ENCODE measurements around the gene ASPM.

ASPM gene

GRCh38 chr1:197146101-197147095 is at the start of gene ASPM:
ASPM (minus strand) TSS chr1:197146669; CDS start chr1:197146437, 232 bp downstream.
- no peaks in the 10 kb centered on the region for H3K9me3 Mint-ChIP-seq
- peaks cover 12% of the 10 kb centered on the region for H3K36me3 Mint-ChIP-seq (ENCODE audit: low read depth)
- H3K4me3 Mint-ChIP-seq = peak within 1 kb of the TSS; percentile 88 to 93 (median 90)
- H3K27ac Mint-ChIP-seq = peak within 1 kb of the TSS; percentile 80 to 93 (median 87)
- H3K27me3 Mint-ChIP-seq (ENCODE audit: low read depth) = no peaks in the 10 kb centered on the region
- peaks cover 10% of the 10 kb centered on the region for H3K4me1 Mint-ChIP-seq
- TF ChIP-seq CTCF (IDR thresholded peaks at IDR 0.05; ENCODE audit: unreplicated experiment in 3 of 3) = no peak

GRCh38 chr1:197195100-197195499 is 48.6 kb upstream of the ASPM start:
- no peaks in the 10 kb centered on the region for H3K27me3 Mint-ChIP-seq (ENCODE audit: low read depth)
- peaks cover 53% of the 10 kb centered on the region for H3K4me1 Mint-ChIP-seq
- TF ChIP-seq CTCF (IDR thresholded peaks at IDR 0.05; ENCODE audit: unreplicated experiment in 3 of 3) = no peak
- no peak overlapping the region for H3K4me3 Mint-ChIP-seq
- peak overlapping the region; percentile 10 to 49 (median 46) for H3K27ac Mint-ChIP-seq
- H3K9me3 Mint-ChIP-seq = no peaks in the 10 kb centered on the region
- H3K36me3 Mint-ChIP-seq (ENCODE audit: low read depth) = peaks cover 15% of the 10 kb centered on the region

GRCh38 chr1:197184190-197184589 is 37.7 kb upstream of the ASPM start:
- Mint-ChIP-seq H3K9me3 (peaks cover 7% of the 10 kb centered on the region), H3K4me3 (no peak overlapping the region), H3K36me3 (ENCODE audit: low read depth) (peaks cover 71% of the 10 kb centered on the region), H3K27me3 (ENCODE audit: low read depth) (no peaks in the 10 kb centered on the region), H3K4me1 (no peaks in the 10 kb centered on the region), H3K27ac (no peak overlapping the region)
- TF ChIP-seq CTCF (IDR thresholded peaks at IDR 0.05; ENCODE audit: unreplicated experiment in 3 of 3) = no peak

- Mint-ChIP-seq H3K4me1 (no peaks in the 10 kb centered on the region), H3K9me3 (peaks cover 7% of the 10 kb centered on the region), H3K36me3 (ENCODE audit: low read depth) (peaks cover 72% of the 10 kb centered on the region), H3K27ac (no peak overlapping the region), H3K27me3 (ENCODE audit: low read depth) (no peaks in the 10 kb centered on the region), H3K4me3 (no peak overlapping the region)
- TF ChIP-seq CTCF (IDR thresholded peaks at IDR 0.05; ENCODE audit: unreplicated experiment in 3 of 3) = no peak
Observed at GRCh38 chr1:197183195-197183748, 36.8 kb upstream of the ASPM start.

GRCh38 chr1:197182716-197183115 is 36.2 kb upstream of the ASPM start:
- peaks cover 66% of the 10 kb centered on the region for H3K36me3 Mint-ChIP-seq (ENCODE audit: low read depth)
- peaks cover 7% of the 10 kb centered on the region for H3K9me3 Mint-ChIP-seq
- H3K4me1 Mint-ChIP-seq = no peaks in the 10 kb centered on the region

More at GRCh38 chr1:197182716-197183115, 36.2 kb upstream of the ASPM start:
- Mint-ChIP-seq H3K27ac (no peak overlapping the region), H3K27me3 (ENCODE audit: low read depth) (no peaks in the 10 kb centered on the region), H3K4me3 (no peak overlapping the region)
- no peak for TF ChIP-seq CTCF (IDR thresholded peaks at IDR 0.05; ENCODE audit: unreplicated experiment in 3 of 3)
